Right atrium auricular region (tissue), 2 donors: ENCODE data around the gene DDAH2. TPM values are rescaled to one million over a fixed set of nuclear protein-coding genes. Genes with fewer than 3 reads are reported as not detected.

ENCODE experiments used
- DNase-seq: peaks from one replicate; pipeline ENCODE4 v3.0.0-alpha.2; 2019; ENCODE audit warnings: low spot score
- H3K27ac ChIP-seq, 2 donors: fragments of 200-600 bp; sonication (generic); 1 replicate in 1 of 2; 2 replicates in 1 of 2; pipeline ENCODE4 v1.5.1; 2016 to 2019
- H3K27me3 ChIP-seq, 2 donors: fragments of 200-600 bp; sonication (generic); one replicate each; pipeline versions ENCODE4 v1.5.1 to v1.6.0; 2017 to 2019
- H3K36me3 ChIP-seq: fragments of 200-600 bp; sonication (generic); one replicate; pipeline ENCODE4 v1.5.1; 2016
- H3K4me1 ChIP-seq, 2 donors: fragments of 200-600 bp; sonication (generic); one replicate each; pipeline versions ENCODE4 v1.5.1 to v1.6.0; 2017 to 2019
- H3K4me3 ChIP-seq, 2 donors: fragments of 200-600 bp; sonication (generic); 1 replicate in 1 of 2; 2 replicates in 1 of 2; pipeline ENCODE4 v1.5.1; 2017 to 2019; ENCODE audit warnings: mild to moderate bottlenecking in 1 of 2, moderate library complexity in 1 of 2
- H3K9me3 ChIP-seq, 2 donors: fragments of 200-600 bp; sonication (generic); one replicate each; pipeline ENCODE4 v1.5.1; 2019
- total RNA-seq, 2 donors: library from RNA; depleted of rRNA; stranded (reverse); fragments of >200 nt; gene quantifications; one replicate each; pipeline ENCODE4 v1.1.0, GENCODE V29; 2016
- TF ChIP-seq, protein P1 (sequence below), 2 donors: fragments of 200-600 bp; sonication (generic); IDR thresholded peaks; one replicate each; pipeline ENCODE4 v1.5.1; 2019; ENCODE audit warnings: antibody characterized with exemption in 2 of 2

DDAH2 gene
- total RNA-seq, 2 donors from 2014 or later: 53.5 to 93.3 TPM

DNA sequence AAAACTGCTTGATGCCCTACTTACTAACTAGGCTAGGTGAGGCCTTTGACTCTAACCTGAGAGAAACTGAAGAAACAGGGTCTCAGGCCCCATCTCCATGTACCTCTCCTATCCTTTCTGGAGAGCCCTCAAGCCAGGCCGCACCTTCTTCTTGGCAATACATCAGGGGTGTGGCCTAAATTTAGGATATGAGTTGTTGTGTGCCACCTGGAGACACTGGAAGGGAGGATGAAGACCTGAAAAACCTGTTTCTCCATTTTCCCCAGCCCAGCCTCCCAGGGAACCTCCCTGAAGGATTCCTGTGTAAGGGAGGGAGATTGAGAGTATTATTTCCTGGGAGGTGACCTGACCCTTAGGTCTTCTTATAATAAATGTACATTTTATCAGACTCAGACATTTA lies 10.8 kb downstream of the DDAH2 start:
- Histone ChIP-seq H3K4me1 (no peaks in the 10 kb centered on the region), H3K9me3 (no peaks in the 10 kb centered on the region), H3K4me3 (no peak overlapping the region), H3K36me3 (no peaks in the 10 kb centered on the region), H3K27me3 (no peaks in the 10 kb centered on the region), H3K27ac (no peak overlapping the region)
- no peak for DNase-seq
- TF ChIP-seq, protein P1, sequence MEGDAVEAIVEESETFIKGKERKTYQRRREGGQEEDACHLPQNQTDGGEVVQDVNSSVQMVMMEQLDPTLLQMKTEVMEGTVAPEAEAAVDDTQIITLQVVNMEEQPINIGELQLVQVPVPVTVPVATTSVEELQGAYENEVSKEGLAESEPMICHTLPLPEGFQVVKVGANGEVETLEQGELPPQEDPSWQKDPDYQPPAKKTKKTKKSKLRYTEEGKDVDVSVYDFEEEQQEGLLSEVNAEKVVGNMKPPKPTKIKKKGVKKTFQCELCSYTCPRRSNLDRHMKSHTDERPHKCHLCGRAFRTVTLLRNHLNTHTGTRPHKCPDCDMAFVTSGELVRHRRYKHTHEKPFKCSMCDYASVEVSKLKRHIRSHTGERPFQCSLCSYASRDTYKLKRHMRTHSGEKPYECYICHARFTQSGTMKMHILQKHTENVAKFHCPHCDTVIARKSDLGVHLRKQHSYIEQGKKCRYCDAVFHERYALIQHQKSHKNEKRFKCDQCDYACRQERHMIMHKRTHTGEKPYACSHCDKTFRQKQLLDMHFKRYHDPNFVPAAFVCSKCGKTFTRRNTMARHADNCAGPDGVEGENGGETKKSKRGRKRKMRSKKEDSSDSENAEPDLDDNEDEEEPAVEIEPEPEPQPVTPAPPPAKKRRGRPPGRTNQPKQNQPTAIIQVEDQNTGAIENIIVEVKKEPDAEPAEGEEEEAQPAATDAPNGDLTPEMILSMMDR (IDR thresholded peaks at IDR 0.05): no peak

DNA sequence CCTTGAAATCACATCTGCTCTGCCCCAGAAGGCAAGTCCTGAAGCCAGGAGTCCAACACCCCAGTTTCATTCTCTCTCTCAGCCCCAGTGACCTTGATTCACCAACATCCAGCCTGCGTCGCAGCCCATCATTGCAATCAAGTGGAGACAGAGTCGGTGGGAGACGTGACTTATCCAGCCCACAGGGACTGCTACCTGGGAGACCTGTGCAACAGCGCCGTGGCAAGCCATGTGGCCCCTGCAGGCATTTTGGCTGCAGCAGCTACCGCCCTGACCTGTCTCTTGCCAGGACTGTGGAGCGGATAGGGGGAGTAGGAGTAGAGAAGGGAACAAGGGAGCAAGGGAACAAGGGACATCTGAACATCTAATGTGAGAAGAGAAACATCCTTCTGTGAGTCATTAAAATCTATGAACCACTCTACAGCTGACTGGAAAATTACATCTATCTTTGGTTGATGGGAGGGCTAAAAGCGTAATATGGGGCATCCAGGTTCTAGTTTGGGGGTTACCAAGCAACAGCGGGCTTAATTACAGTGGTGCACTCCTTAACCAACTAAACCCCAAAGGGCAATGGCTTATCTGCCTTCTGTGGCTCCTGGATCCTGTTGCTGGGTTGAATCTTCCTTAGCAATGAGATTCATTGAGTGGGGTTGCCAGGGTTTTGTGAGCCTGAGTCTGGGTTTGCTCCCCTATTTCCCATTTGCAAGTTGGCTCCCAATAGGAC lies 11.4 kb downstream of the DDAH2 start:
- H3K27ac ChIP-seq: no peak overlapping the region
- H3K9me3 ChIP-seq: no peaks in the 10 kb centered on the region
- DNase-seq: no peak
- no peaks in the 10 kb centered on the region for H3K4me1 ChIP-seq
- TF ChIP-seq, protein P1 (IDR thresholded peaks at IDR 0.05): no peak
- H3K36me3 ChIP-seq: no peaks in the 10 kb centered on the region
- no peaks in the 10 kb centered on the region for H3K27me3 ChIP-seq
- no peak overlapping the region for H3K4me3 ChIP-seq

DNA sequence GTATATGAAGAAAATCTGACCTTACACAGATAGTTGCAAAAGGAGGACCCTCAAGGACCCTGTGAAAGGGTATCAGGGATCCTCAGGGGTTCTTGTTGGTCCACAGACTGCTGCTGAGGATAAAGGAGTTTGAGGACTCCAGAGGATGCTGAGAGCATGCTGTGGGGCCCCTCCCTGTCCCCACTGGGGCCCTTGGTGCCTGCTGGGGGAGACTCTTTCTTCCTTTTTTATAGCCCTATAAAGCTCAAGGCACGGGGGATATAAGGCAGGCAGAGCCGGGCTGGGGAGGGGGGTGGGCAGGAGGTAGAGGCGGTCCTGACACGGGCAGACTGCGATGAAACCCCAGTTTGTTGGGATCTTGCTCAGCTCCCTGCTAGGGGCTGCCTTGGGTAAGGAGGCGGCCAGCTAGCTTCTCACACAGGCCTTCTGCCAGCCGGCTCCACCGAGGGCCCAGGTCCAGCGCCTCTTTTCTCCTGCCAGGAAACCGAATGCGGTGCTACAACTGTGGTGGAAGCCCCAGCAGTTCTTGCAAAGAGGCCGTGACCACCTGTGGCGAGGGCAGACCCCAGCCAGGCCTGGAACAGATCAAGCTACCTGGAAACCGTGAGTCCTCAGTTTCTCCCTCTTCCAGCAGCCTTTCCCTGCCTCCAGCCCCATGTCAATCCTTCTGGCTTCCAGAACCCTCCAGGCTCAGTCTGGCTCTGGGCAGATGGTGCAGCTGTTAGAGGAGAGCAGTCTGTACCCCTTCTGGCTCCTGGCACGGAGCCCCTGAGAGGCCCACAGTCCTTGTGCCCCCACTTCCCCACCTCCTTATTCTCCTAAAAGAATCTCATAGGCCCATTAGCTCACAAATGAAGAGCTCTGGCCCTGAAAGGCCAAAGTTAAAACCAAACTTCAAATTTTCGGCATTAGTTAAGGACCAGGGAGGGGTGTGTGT lies 13.8 kb downstream of the DDAH2 start, which contains the start of gene LY6G6D:
Gene LY6G6D (plus strand): TSS at position 327 of the 937 bp plus-strand sequence. CDS start 8 bp downstream, at position 335.
- no peaks in the 10 kb centered on the region for H3K27me3 ChIP-seq
- TF ChIP-seq, protein P1 (IDR thresholded peaks at IDR 0.05): no peak
- H3K9me3 ChIP-seq: no peaks in the 10 kb centered on the region
- H3K36me3 ChIP-seq: no peaks in the 10 kb centered on the region
- H3K4me3 ChIP-seq: no peak within 1 kb of the TSS
- no peak within 1 kb of the TSS for H3K27ac ChIP-seq
- H3K4me1 ChIP-seq: no peaks in the 10 kb centered on the region
- no peak for DNase-seq

DNA sequence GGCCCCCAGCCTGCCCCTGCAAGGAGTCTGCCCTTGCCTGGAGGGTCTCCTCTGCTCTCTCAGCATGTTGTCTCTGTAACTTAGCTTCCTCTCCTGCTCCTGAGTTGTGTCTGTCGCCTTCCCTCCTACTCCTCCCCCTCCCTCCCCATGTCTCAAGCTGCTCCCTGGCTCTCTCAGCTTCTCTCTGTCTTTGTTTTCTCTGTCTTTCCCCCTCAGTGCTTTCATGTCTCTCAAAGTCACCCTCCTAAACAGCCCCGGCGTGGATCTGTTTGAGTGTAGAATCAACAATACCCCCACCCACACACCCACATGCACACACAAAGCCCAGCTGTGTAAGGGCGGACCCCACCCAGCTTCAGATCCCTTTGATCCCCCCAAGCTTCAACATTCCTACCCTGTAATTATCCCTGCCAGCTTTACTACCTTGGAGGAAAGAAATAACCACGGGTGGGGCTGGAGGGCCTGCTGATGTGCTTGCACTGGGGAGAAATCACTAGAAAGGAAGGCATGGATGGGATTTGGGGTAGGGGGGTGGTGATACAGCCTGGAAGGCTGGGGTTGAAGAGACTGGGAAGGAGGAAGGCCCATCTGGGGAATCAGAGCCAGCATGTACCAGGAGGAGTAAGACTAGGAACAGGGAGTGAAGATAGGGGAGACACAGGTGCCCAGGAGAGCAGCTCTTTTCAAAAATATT lies 15.0 kb downstream of the DDAH2 start:
- Histone ChIP-seq H3K27me3 (no peaks in the 10 kb centered on the region), H3K36me3 (no peaks in the 10 kb centered on the region), H3K4me1 (no peaks in the 10 kb centered on the region), H3K9me3 (no peaks in the 10 kb centered on the region), H3K27ac (no peak overlapping the region), H3K4me3 (no peak overlapping the region)
- TF ChIP-seq, protein P1 (IDR thresholded peaks at IDR 0.05): no peak
- DNase-seq: no peak

DNA sequence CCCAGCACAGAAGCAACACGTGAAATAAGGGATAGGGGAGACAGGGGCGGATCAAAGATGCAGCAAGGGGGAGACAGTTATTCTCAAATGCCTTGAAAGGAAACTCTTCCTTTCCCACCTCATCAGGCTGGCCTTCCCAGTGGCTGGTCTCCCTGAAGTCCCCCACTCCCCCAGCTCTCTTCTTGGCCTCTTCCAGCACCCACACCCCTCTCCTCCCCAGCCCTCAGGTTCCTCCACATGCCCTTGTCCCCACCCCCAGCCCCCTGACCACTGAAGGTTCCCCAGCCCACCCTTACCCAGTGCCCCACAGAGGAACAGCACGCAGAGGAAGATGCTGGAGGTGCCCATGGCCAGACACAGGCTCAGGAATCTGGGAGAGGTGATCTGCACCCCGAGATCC lies 15.6 kb downstream of the DDAH2 start:
- Histone ChIP-seq H3K27ac (no peak overlapping the region), H3K9me3 (no peaks in the 10 kb centered on the region), H3K27me3 (no peaks in the 10 kb centered on the region), H3K4me1 (no peaks in the 10 kb centered on the region), H3K4me3 (no peak overlapping the region), H3K36me3 (no peaks in the 10 kb centered on the region)
- TF ChIP-seq, protein P1 (IDR thresholded peaks at IDR 0.05): no peak
- no peak for DNase-seq
